GM10248 (cell line): ENCODE results near the gene CAMKMT.

Experiments used
- CTCF ChIA-PET: fragments of 300-600 bp; sonication (Branson Sonifier 250); formaldehyde crosslinking; extraction: SDS; loops from one replicate; lab custom pipeline; 2021; ENCODE audit warnings: antibody characterized with exemption; lab: Yijun Ruan, JAX
- POLR2A ChIA-PET: fragments of 350-650 bp; sonication (Branson Sonifier 250); formaldehyde crosslinking; extraction: SDS; loops from one replicate; lab custom pipeline; 2020; ENCODE audit warnings: antibody characterized with exemption; lab: Yijun Ruan, JAX
- DNase-seq: peaks from one replicate; pipeline ENCODE4 v3.0.0; 2012; ENCODE audit errors: extremely low spot score
- TF ChIP-seq, protein P1 (sequence below): IDR thresholded peaks from 2 replicates; pipeline ENCODE4 v1.5.1; 2012; ENCODE audit warnings: mild to moderate bottlenecking, low read depth; ENCODE audit errors: extremely low read depth, missing control alignments, control extremely low read depth

The CAMKMT gene

DNA sequence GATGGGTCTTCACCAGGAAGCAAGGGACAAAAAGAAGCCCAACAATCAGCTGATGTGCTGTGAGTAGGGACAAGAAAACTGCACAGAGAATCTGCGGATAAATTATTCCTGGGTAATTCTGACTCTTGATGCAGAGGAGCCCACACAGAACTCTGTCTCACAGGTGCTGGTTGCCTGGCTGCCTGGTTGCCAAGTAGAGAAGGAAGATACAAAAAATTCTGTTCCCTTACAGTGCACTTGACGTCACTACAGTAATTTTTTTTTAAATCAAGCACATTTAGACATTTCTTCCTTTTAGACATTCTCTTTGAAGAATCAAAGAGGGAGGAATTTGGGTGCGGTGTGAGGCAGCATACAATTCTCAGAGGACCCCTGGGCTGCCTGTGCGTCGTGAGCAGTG is 427.7 kb downstream of the CAMKMT start:
- CTCF ChIA-PET: interaction anchor here (1.1 to 1.8 kb wide), 3 partner anchors 10 to 18 kb away, joined by 4 to 7 read pairs (median 5); no protein-coding TSS in a partner anchor
- no peak for DNase-seq
- POLR2A ChIA-PET: no interaction called here

DNA sequence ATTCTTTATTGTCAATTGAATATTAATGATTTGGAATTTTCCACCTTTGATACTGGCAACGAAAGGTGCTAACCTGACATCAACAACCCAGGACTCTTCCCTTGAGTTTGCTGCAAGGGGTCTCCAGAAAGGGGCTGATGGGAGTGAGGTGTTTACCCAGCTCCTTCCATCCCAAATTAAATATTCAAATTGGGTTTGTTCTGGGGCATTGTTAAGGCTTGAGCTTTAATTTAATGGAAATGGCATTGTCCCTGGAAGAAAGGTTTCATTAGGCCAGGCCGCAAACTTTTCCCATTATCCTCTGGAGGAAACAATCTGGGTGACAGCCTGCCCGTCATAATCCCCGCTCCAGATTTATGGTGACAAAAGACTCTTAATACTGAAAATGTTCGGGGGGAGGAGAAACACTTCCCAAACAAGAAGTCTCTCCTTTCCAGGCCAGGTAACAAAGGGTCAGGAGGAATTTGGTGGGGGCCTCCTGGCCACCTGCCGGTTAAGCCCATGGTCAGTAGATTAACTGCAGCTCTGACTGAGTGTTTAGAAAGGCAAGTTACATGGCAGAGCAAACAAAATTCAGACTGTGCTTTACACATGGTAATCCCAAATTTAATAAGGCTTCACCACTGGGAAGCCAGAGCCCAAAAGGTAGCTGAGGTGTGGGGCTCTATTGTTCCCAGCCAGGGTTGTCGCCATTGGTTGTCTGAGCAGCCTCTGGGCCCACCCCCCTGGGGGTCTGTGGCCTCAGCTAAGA is 428.4 kb downstream of the CAMKMT start:
- POLR2A ChIA-PET: no interaction called here
- TF ChIP-seq, protein P1, sequence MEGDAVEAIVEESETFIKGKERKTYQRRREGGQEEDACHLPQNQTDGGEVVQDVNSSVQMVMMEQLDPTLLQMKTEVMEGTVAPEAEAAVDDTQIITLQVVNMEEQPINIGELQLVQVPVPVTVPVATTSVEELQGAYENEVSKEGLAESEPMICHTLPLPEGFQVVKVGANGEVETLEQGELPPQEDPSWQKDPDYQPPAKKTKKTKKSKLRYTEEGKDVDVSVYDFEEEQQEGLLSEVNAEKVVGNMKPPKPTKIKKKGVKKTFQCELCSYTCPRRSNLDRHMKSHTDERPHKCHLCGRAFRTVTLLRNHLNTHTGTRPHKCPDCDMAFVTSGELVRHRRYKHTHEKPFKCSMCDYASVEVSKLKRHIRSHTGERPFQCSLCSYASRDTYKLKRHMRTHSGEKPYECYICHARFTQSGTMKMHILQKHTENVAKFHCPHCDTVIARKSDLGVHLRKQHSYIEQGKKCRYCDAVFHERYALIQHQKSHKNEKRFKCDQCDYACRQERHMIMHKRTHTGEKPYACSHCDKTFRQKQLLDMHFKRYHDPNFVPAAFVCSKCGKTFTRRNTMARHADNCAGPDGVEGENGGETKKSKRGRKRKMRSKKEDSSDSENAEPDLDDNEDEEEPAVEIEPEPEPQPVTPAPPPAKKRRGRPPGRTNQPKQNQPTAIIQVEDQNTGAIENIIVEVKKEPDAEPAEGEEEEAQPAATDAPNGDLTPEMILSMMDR: no peak
- no peak for DNase-seq
- CTCF ChIA-PET: interaction anchor here (1.1 to 1.8 kb wide), 2 partner anchors 10 to 19 kb away, joined by 5 to 7 read pairs; no protein-coding TSS in a partner anchor

More for the DNA sequence above, 427.7 kb downstream of the CAMKMT start:
- TF ChIP-seq, protein P1: no peak

DNA sequence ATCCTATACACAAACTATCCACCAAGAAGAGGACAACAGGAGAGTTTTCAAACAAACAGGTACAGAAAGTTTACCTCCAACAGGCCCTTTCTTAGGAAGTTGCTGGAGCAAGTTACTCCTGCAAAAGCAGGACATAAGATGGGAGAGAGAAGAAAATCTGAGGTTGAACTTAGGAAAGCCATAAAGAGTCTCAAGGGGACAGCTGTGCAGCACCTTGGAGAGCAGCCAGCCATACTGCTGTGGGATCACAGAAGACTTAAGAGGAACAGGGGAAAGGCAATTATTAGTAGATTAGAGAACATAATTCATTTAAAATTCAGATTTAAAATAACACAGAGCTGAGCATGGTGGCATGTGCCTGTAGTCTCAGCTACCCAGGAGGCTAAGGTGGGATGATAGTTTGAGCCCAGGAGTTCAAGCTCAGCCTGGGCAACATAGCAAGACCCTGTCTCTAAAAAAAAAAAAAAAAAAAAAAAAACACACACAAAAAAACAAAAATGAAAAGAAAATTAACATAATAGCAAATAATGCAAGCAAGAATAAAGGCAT is 431.6 kb downstream of the CAMKMT start:
- ChIA-PET POLR2A (no interaction called here), CTCF (interaction anchor here (1.6 to 2.1 kb wide), 2 partner anchors 13 to 42 kb away, joined by 3 to 5 read pairs; no protein-coding TSS in a partner anchor)
- no peak for DNase-seq
- TF ChIP-seq, protein P1: no peak

DNA sequence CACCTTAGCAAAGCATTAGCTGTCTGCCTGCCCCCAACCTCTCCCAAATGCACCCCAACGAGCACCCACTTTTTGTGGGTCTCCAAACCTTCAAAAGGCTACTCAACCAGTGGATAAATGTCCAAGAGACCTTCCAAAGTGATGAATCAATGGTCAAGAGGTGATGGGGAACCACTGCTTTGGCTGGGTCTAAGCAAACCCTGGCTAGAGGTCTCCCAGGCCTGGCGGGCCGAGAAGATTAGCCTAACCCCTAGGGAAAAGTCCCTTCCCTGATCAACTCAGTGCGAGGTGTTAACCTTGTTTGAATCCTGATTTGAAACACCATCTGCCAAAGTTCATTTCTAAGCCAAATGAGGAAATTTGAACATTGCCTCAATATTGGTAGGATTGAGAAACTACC is 435.0 kb downstream of the CAMKMT start:
- POLR2A ChIA-PET: no interaction called here
- no peak for DNase-seq
- CTCF ChIA-PET: no interaction called here
- TF ChIP-seq, protein P1: no peak

DNA sequence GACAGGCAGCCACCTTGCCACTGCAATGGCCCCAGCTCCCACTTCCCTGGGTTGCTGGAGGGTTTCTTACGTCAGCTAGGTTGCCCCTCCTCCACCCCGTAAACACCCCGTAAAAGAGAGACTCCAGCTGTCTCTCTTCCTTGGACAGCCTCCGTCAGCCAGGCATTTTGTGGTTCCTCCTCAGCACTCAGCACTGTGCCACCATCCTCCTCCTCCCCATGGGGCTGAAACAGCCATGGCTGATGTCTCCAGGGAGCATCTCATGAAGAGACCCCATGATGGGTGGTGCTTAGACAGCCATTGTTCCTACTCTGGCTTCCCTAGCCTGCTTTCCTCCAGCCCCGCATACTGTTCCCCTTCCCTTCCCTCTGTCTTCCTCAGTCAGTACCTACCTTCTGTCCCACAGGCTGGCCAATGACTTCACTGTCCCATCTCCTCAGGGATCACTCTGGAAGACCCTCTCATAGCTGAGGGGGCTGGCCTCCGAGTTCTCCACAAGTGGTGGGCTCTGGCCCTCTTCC is 436.5 kb downstream of the CAMKMT start:
- ChIA-PET CTCF (no interaction called here), POLR2A (no interaction called here)
- no peak for DNase-seq
- TF ChIP-seq, protein P1: no peak

DNA sequence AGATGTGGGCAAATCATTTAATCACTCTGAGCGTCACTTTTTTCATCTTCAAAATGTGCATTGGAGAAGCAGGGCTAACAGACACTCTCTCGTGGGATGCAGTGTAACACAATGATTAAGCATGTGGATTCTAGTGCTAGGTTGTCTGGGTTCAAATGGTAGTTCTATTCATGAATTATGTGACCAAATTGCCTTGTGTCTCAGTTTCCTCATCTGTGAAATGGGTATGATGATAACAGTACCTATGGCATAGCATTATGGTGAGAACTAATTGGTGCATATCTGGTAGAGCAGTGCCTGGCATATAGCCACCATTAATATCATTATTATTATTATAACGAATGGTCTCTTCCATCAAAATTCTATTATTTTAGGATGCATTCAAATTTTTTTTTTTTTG is 437.4 kb downstream of the CAMKMT start:
- no peak for DNase-seq
- POLR2A ChIA-PET: no interaction called here
- CTCF ChIA-PET: no interaction called here
- TF ChIP-seq, protein P1: no peak
